Liver (tissue), 9 donors: ENCODE data around the gene P3H2. TPM values are rescaled to one million over a fixed set of nuclear protein-coding genes. Genes with fewer than 3 reads are reported as not detected.

ENCODE experiments used
- DNase-seq: peaks from one replicate; pipeline ENCODE4 v3.0.0-alpha.2; 2017; ENCODE audit warnings: low spot score
- H3K27ac ChIP-seq, 2 donors: one replicate each; pipeline ENCODE4 v1.7.0; 2013; ENCODE audit warnings: inconsistent platforms in 2 of 2, low read length in 2 of 2, control low read depth in 1 of 2, low read depth in 1 of 2, mild to moderate bottlenecking in 1 of 2
- H3K27me3 ChIP-seq, 4 donors: one replicate each; pipeline versions ENCODE4 v1.6.1 to v1.7.0; 2013; ENCODE audit warnings: low read length in 3 of 4, inconsistent platforms in 1 of 4, mild to moderate bottlenecking in 1 of 4, moderate library complexity in 1 of 4; ENCODE audit not compliant: control insufficient read depth in 4 of 4, insufficient read depth in 4 of 4
- H3K36me3 ChIP-seq, 4 donors: one replicate each; pipeline versions ENCODE4 v1.6.1 to v1.7.0; 2013; ENCODE audit warnings: low read length in 3 of 4, mild to moderate bottlenecking in 3 of 4, low read depth in 1 of 4, moderate library complexity in 1 of 4; ENCODE audit not compliant: control insufficient read depth in 4 of 4, insufficient read depth in 3 of 4
- H3K4me1 ChIP-seq, 4 donors: one replicate each; pipeline versions ENCODE4 v1.6.1 to v1.7.0; 2013; ENCODE audit warnings: low read length in 3 of 4, mild to moderate bottlenecking in 3 of 4, moderate library complexity in 1 of 4; ENCODE audit not compliant: control insufficient read depth in 4 of 4, insufficient read depth in 4 of 4
- H3K4me3 ChIP-seq, 3 donors: one replicate each; pipeline versions ENCODE4 v1.6.1 to v1.7.0; 2013; ENCODE audit warnings: low read length in 3 of 3, control low read depth in 1 of 3, low read depth in 1 of 3, mild to moderate bottlenecking in 1 of 3
- H3K9ac ChIP-seq, 2 donors: one replicate each; pipeline ENCODE4 v1.7.0; 2013; ENCODE audit warnings: low read length in 2 of 2, mild to moderate bottlenecking in 2 of 2, moderate library complexity in 2 of 2, control low read depth in 1 of 2, low read depth in 1 of 2
- H3K9me3 ChIP-seq, 4 donors: one replicate each; pipeline versions ENCODE4 v1.6.1 to v1.7.0; 2013; ENCODE audit warnings: low read length in 3 of 4; ENCODE audit not compliant: control insufficient read depth in 4 of 4
- EGR1 ChIP-seq, 2 donors: IDR thresholded peaks; 2 replicates each; pipeline ENCODE4 v1.6.1; 2016 to 2018; ENCODE audit warnings: antibody characterized with exemption in 2 of 2, low read depth in 2 of 2
- FOXA1 ChIP-seq: IDR thresholded peaks from 2 replicates; pipeline ENCODE4 v1.6.1; 2016; ENCODE audit warnings: antibody characterized with exemption
- FOXA2 ChIP-seq: IDR thresholded peaks from 2 replicates; pipeline ENCODE4 v1.6.1; 2016; ENCODE audit warnings: antibody characterized with exemption
- GABPA ChIP-seq, 2 donors: IDR thresholded peaks in 1 of 2; conservative IDR thresholded peaks in 1 of 2; 2 replicates each; pipeline ENCODE4 v1.6.1; 2016; ENCODE audit warnings: antibody characterized with exemption in 2 of 2, mild to moderate bottlenecking in 1 of 2, moderate library complexity in 1 of 2
- HNF4A ChIP-seq, 2 donors: conservative IDR thresholded peaks; 2 replicates each; pipeline ENCODE4 v1.6.1; 2016; ENCODE audit warnings: antibody characterized with exemption in 2 of 2, mild to moderate bottlenecking in 2 of 2
- HNF4G ChIP-seq: IDR thresholded peaks from 2 replicates; pipeline ENCODE4 v1.6.1; 2016; ENCODE audit warnings: antibody characterized with exemption
- JUND ChIP-seq, 2 donors: IDR thresholded peaks; 2 replicates each; pipeline ENCODE4 v1.6.1; 2016; ENCODE audit warnings: antibody characterized with exemption in 2 of 2
- NR2F2 ChIP-seq: IDR thresholded peaks from 2 replicates; pipeline ENCODE4 v1.6.1; 2016; ENCODE audit warnings: antibody characterized with exemption
- RAD21 ChIP-seq, 2 donors: IDR thresholded peaks; 2 replicates each; pipeline ENCODE4 v1.6.1; 2016; ENCODE audit warnings: antibody characterized with exemption in 2 of 2, mild to moderate bottlenecking in 2 of 2
- RXRA ChIP-seq, 2 donors: IDR thresholded peaks; 2 replicates each; pipeline ENCODE4 v1.6.1; 2017 to 2018; ENCODE audit warnings: antibody characterized with exemption in 2 of 2, mild to moderate bottlenecking in 1 of 2
- TAF1 ChIP-seq: conservative IDR thresholded peaks from 2 replicates; pipeline ENCODE4 v1.6.1; 2016; ENCODE audit warnings: antibody characterized with exemption, mild to moderate bottlenecking
- YY1 ChIP-seq: IDR thresholded peaks from 2 replicates; pipeline ENCODE4 v1.6.1; 2016; ENCODE audit warnings: antibody characterized with exemption, mild to moderate bottlenecking
- WGBS: extraction: QIAGEN DNeasy Blood & Tissue Kit; methylation state at CpG from one replicate; pipeline ENCODE4 v1.1.7; 2013; 5-methylcytosine and 5-hydroxymethylcytosine counted together
- polyA plus RNA-seq, 2 donors: library from polyadenylated mRNA; stranded (reverse) in 1 of 2; unstranded in 1 of 2; fragments of 200-250 nt in 1 of 2; fragments of >200 nt in 1 of 2; fragmentation: Nextera tagmentation in 1 of 2; extraction: Ambion mirVana in 1 of 2; gene quantifications; one replicate each; pipeline versions ENCODE4 v1.2.1 to v1.2.3, GENCODE V29; 2013 to 2015
- total RNA-seq, 2 donors: library from RNA; depleted of rRNA; stranded (reverse); fragments of >200 nt; gene quantifications; one replicate each; pipeline ENCODE4 v1.2.3, GENCODE V29; 2014
- TF ChIP-seq, protein P1 (sequence below): IDR thresholded peaks from 2 replicates; pipeline ENCODE4 v1.6.1; 2016; ENCODE audit warnings: antibody characterized with exemption
- TF ChIP-seq, protein P2 (sequence below): fragments of 150-350 bp; IDR thresholded peaks from 2 replicates; pipeline ENCODE4 v1.5.1; 2017; ENCODE audit warnings: improper control_type of control experiment, low read depth, low read length; ENCODE audit not compliant: missing input control
- TF ChIP-seq, protein P3 (sequence below): IDR thresholded peaks from 2 replicates; pipeline ENCODE4 v1.6.1; 2016; ENCODE audit warnings: antibody characterized with exemption
- TF ChIP-seq, protein P4 (sequence below): IDR thresholded peaks from 2 replicates; pipeline ENCODE4 v1.6.1; 2016; ENCODE audit warnings: antibody characterized with exemption
- donor health status: healthy.
- donor health status: healthy.
- donor health status: healthy.
- donor health status: healthy.
- donor health status: healthy.

Gene P3H2
- total and polyA plus RNA-seq, 4 donors, result 1.9 to 6.9 (median 4.1) TPM

GRCh38 chr3:190076601-190077394 lies 43.9 kb downstream of the P3H2 start:
- no peaks in the 10 kb centered on the region for H3K4me1 ChIP-seq
- TF ChIP-seq FOXA2 (no peak), RAD21 (IDR thresholded peaks at IDR 0.05) (no peak), EGR1 (IDR thresholded peaks at IDR 0.05; ENCODE audit: low read depth in 2 of 2) (no peak), FOXA1 (no peak), HNF4G (no peak), HNF4A (conservative IDR thresholded peaks at IDR 0.05) (no peak), GABPA (IDR thresholded peaks at IDR 0.05 in 1 of 2, conservative IDR thresholded peaks at IDR 0.05 in 1 of 2) (no peak), JUND (IDR thresholded peaks at IDR 0.05) (peak in 1 of 2 donors; percentile 19), RXRA (IDR thresholded peaks at IDR 0.05) (peak in 1 of 2 donors; percentile 9), TAF1 (no peak), NR2F2 (no peak), YY1 (no peak)
- TF ChIP-seq, protein P1, sequence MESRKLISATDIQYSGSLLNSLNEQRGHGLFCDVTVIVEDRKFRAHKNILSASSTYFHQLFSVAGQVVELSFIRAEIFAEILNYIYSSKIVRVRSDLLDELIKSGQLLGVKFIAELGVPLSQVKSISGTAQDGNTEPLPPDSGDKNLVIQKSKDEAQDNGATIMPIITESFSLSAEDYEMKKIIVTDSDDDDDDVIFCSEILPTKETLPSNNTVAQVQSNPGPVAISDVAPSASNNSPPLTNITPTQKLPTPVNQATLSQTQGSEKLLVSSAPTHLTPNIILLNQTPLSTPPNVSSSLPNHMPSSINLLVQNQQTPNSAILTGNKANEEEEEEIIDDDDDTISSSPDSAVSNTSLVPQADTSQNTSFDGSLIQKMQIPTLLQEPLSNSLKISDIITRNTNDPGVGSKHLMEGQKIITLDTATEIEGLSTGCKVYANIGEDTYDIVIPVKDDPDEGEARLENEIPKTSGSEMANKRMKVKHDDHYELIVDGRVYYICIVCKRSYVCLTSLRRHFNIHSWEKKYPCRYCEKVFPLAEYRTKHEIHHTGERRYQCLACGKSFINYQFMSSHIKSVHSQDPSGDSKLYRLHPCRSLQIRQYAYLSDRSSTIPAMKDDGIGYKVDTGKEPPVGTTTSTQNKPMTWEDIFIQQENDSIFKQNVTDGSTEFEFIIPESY, result no peak
- TF ChIP-seq, protein P2, sequence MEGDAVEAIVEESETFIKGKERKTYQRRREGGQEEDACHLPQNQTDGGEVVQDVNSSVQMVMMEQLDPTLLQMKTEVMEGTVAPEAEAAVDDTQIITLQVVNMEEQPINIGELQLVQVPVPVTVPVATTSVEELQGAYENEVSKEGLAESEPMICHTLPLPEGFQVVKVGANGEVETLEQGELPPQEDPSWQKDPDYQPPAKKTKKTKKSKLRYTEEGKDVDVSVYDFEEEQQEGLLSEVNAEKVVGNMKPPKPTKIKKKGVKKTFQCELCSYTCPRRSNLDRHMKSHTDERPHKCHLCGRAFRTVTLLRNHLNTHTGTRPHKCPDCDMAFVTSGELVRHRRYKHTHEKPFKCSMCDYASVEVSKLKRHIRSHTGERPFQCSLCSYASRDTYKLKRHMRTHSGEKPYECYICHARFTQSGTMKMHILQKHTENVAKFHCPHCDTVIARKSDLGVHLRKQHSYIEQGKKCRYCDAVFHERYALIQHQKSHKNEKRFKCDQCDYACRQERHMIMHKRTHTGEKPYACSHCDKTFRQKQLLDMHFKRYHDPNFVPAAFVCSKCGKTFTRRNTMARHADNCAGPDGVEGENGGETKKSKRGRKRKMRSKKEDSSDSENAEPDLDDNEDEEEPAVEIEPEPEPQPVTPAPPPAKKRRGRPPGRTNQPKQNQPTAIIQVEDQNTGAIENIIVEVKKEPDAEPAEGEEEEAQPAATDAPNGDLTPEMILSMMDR, result no peak
- TF ChIP-seq, protein P3, sequence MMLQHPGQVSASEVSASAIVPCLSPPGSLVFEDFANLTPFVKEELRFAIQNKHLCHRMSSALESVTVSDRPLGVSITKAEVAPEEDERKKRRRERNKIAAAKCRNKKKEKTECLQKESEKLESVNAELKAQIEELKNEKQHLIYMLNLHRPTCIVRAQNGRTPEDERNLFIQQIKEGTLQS, result no peak
- TF ChIP-seq, protein P4, sequence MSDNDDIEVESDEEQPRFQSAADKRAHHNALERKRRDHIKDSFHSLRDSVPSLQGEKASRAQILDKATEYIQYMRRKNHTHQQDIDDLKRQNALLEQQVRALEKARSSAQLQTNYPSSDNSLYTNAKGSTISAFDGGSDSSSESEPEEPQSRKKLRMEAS, result no peak
- H3K27ac ChIP-seq, result no peak overlapping the region
- H3K9me3 ChIP-seq, result no peaks in the 10 kb centered on the region
- no peak for DNase-seq
- no peak overlapping the region for H3K9ac ChIP-seq
- WGBS, result 72% methylated on average over 1 of the region's 1 CpG
- H3K36me3 ChIP-seq, result no peaks in the 10 kb centered on the region
- no peak overlapping the region for H3K4me3 ChIP-seq
- no peaks in the 10 kb centered on the region for H3K27me3 ChIP-seq

- Histone ChIP-seq H3K9ac (no peak overlapping the region), H3K36me3 (no peaks in the 10 kb centered on the region), H3K9me3 (no peaks in the 10 kb centered on the region), H3K4me3 (no peak overlapping the region), H3K27me3 (no peaks in the 10 kb centered on the region), H3K4me1 (no peaks in the 10 kb centered on the region), H3K27ac (no peak overlapping the region)
- DNase-seq, result no peak
- TF ChIP-seq HNF4A (conservative IDR thresholded peaks at IDR 0.05) (no peak), RAD21 (IDR thresholded peaks at IDR 0.05) (peak in 1 of 2 donors; percentile 3), RXRA (IDR thresholded peaks at IDR 0.05) (peak in 1 of 2 donors; percentile 6)
Measured at GRCh38 chr3:190076136-190076535, 44.6 kb downstream of the P3H2 start.
